IMR-90 (cell line): Measurements from ENCODE around the gene SLIT1. TPM values are rescaled to one million over a fixed set of nuclear protein-coding genes. Genes with fewer than 3 reads are reported as not detected.

Experiments
- ATAC-seq: fragments of 200-7000 bp; cut with Tn5 transposase; 2 replicates; pipeline ENCODE4 v1.9.1; 2020; ENCODE audit warnings: low read depth, mild to moderate bottlenecking, moderate library complexity
- BruUV-seq: library from RNA; stranded (reverse); fragments of 400-500 nt; replicated peaks from 2 replicates; lab custom pipeline; 2021; lab: Mats Ljungman, UMichigan
- CTCF ChIA-PET: fragments of 300-600 bp; formaldehyde crosslinking; extraction: SDS; loops from one replicate; lab custom pipeline; 2021; ENCODE audit warnings: antibody characterized with exemption; lab: Yijun Ruan, JAX
- POLR2A ChIA-PET: fragments of 300-600 bp; sonication (Branson Sonifier 250); formaldehyde crosslinking; loops from one replicate; lab custom pipeline; 2022; ENCODE audit warnings: antibody characterized with exemption; ENCODE audit not compliant: unreplicated experiment; lab: Charles Lee
- DNase-seq: peaks from one replicate; pipeline ENCODE4 v3.0.0; 2013
- H2AFZ ChIP-seq: replicated peaks from 2 replicates; pipeline ENCODE3; 2013; ENCODE audit warnings: low read length, mild to moderate bottlenecking; ENCODE audit not compliant: poor library complexity
- H2AK5ac ChIP-seq: 2 replicates; pipeline ENCODE4 v1.6.1; 2013; ENCODE audit warnings: low read depth, low read length, inconsistent platforms
- H2AK9ac ChIP-seq: replicated peaks from 2 replicates; pipeline ENCODE3; 2013; ENCODE audit warnings: mild to moderate bottlenecking, low read depth, low read length, moderate library complexity; ENCODE audit not compliant: poor library complexity
- H2BK120ac ChIP-seq: 2 replicates; pipeline ENCODE4 v1.6.1; 2013; ENCODE audit warnings: low read depth, low read length, inconsistent platforms
- H2BK15ac ChIP-seq: 3 replicates; pipeline ENCODE4 v1.6.1; 2013; ENCODE audit warnings: low read depth, low read length, inconsistent platforms
- H2BK20ac ChIP-seq: 2 replicates; pipeline ENCODE4 v1.6.1; 2013; ENCODE audit warnings: low read depth, mild to moderate bottlenecking, inconsistent platforms, low read length, moderate library complexity
- H2BK5ac ChIP-seq: 2 replicates; pipeline ENCODE4 v1.6.1; 2013; ENCODE audit warnings: mild to moderate bottlenecking, low read depth, low read length, inconsistent platforms; ENCODE audit not compliant: poor library complexity, severe bottlenecking
- H3K14ac ChIP-seq: replicated peaks from 2 replicates; pipeline ENCODE4 v1.6.1; 2013; ENCODE audit warnings: low read depth, low read length, inconsistent platforms
- H3K18ac ChIP-seq: 2 replicates; pipeline ENCODE4 v1.6.1; 2013; ENCODE audit warnings: low read depth, low read length, control low read depth
- H3K23ac ChIP-seq: 2 replicates; pipeline ENCODE4 v1.6.1; 2013; ENCODE audit warnings: low read depth, low read length, inconsistent platforms
- H3K27ac ChIP-seq: 2 replicates; pipeline ENCODE4 v1.5.1; 2013; ENCODE audit warnings: mild to moderate bottlenecking, control low read depth, low read length; ENCODE audit not compliant: insufficient read depth
- H3K27me3 ChIP-seq: 2 replicates; pipeline ENCODE4 v1.6.1; 2013; ENCODE audit warnings: low read length; ENCODE audit not compliant: control insufficient read depth, insufficient read depth
- H3K36me3 ChIP-seq: 2 replicates; pipeline ENCODE4 v1.6.1; 2013; ENCODE audit warnings: low read length, mixed read lengths; ENCODE audit not compliant: control insufficient read depth, insufficient read depth
- H3K4ac ChIP-seq: 2 replicates; pipeline ENCODE4 v1.6.1; 2013; ENCODE audit warnings: low read depth, low read length, inconsistent platforms
- H3K4me1 ChIP-seq: 2 replicates; pipeline ENCODE4 v1.6.1; 2013; ENCODE audit warnings: low read length, mixed read lengths; ENCODE audit not compliant: control insufficient read depth, insufficient read depth
- H3K4me2 ChIP-seq: 2 replicates; pipeline ENCODE4 v1.6.1; 2013; ENCODE audit warnings: low read depth, mild to moderate bottlenecking, control low read depth, low read length, moderate library complexity
- H3K4me3 ChIP-seq: 2 replicates; pipeline ENCODE4 v1.5.1; 2013; ENCODE audit warnings: low read depth, mild to moderate bottlenecking, control low read depth, low read length, moderate library complexity; ENCODE audit not compliant: insufficient read depth
- H3K56ac ChIP-seq: 2 replicates; pipeline ENCODE4 v1.6.1; 2013; ENCODE audit warnings: low read length, inconsistent platforms; ENCODE audit not compliant: insufficient read depth; ENCODE audit errors: extremely low read depth
- H3K79me1 ChIP-seq, 2 experiments: 2 replicates each; pipeline ENCODE4 v1.6.1; 2013; ENCODE audit warnings: low read length in 2 of 2, inconsistent platforms in 1 of 2, low read depth in 1 of 2
- H3K9ac ChIP-seq: 2 replicates; pipeline ENCODE4 v1.6.1; 2013; ENCODE audit warnings: low read depth, low read length, control low read depth
- H3K9me1 ChIP-seq: 2 replicates; pipeline ENCODE4 v1.6.1; 2013; ENCODE audit warnings: low read length, inconsistent platforms; ENCODE audit not compliant: insufficient read depth
- H3K9me3 ChIP-seq: 2 replicates; pipeline ENCODE4 v1.6.1; 2013; ENCODE audit warnings: low read length; ENCODE audit not compliant: control insufficient read depth, insufficient read depth
- H4K20me1 ChIP-seq: 2 replicates; pipeline ENCODE4 v1.6.1; 2013; ENCODE audit warnings: low read length, inconsistent platforms; ENCODE audit not compliant: insufficient read depth
- H4K5ac ChIP-seq: 2 replicates; pipeline ENCODE4 v1.6.1; 2013; ENCODE audit warnings: mild to moderate bottlenecking, low read depth, low read length, control low read depth
- H4K8ac ChIP-seq, 2 experiments: 2 replicates each; pipeline ENCODE4 v1.6.1; 2013; ENCODE audit warnings: low read depth in 2 of 2, low read length in 2 of 2, control low read depth in 1 of 2, inconsistent platforms in 1 of 2
- H4K91ac ChIP-seq: 2 replicates; pipeline ENCODE4 v1.6.1; 2013; ENCODE audit warnings: low read depth, low read length, inconsistent platforms; ENCODE audit not compliant: insufficient read depth
- BHLHE40 ChIP-seq: fragments of 150-350 bp; IDR thresholded peaks from 2 replicates; pipeline ENCODE4 v1.6.1; 2016; ENCODE audit warnings: mild to moderate bottlenecking, low read depth, low read length
- CEBPB ChIP-seq: IDR thresholded peaks from 2 replicates; pipeline ENCODE4 v1.6.1; 2012; ENCODE audit warnings: low read depth, low read length, improper control_type of control experiment
- CHD1 ChIP-seq: IDR thresholded peaks from 2 replicates; pipeline ENCODE4 v1.6.1; 2012; ENCODE audit warnings: low read depth, low read length, improper control_type of control experiment
- FOS ChIP-seq: fragments of 150-350 bp; IDR thresholded peaks from 2 replicates; pipeline ENCODE4 v1.6.1; 2016; ENCODE audit warnings: low read depth, low read length
- MXI1 ChIP-seq: IDR thresholded peaks from 2 replicates; pipeline ENCODE4 v1.6.1; 2012; ENCODE audit warnings: low read depth, mild to moderate bottlenecking, low read length, moderate library complexity, borderline replicate concordance
- NFE2L2 ChIP-seq: fragments of 150-350 bp; IDR thresholded peaks from 2 replicates; pipeline ENCODE4 v1.6.1; 2016; ENCODE audit warnings: low read depth, mild to moderate bottlenecking, low read length
- POLR2A ChIP-seq: IDR thresholded peaks from 2 replicates; pipeline ENCODE4 v1.6.1; 2012; ENCODE audit warnings: mild to moderate bottlenecking, low read depth, low read length
- RCOR1 ChIP-seq: IDR thresholded peaks from 2 replicates; pipeline ENCODE4 v1.6.1; 2012; ENCODE audit warnings: mild to moderate bottlenecking, low read length, improper control_type of control experiment; ENCODE audit not compliant: insufficient replicate concordance
- RFX5 ChIP-seq: IDR thresholded peaks from 2 replicates; pipeline ENCODE4 v1.8.0; 2012; ENCODE audit warnings: low read depth, mild to moderate bottlenecking, low read length, moderate library complexity
- WGBS, 2 experiments: methylation state at CpG; one replicate each; pipeline versions ENCODE4 v1.1.5 to v1.1.7; 2013; ENCODE audit warnings: missing lambda C conversion rate in 2 of 2; ENCODE audit not compliant: insufficient read length in 1 of 2; ENCODE audit errors: extremely low coverage in 2 of 2; 5-methylcytosine and 5-hydroxymethylcytosine counted together
- dilution Hi-C: fragments of 300-500 bp; cut with HindIII; formaldehyde crosslinking; loops from one replicate; pipeline ENCODE4 v1.14.3; 2018; ENCODE audit warnings: low sequenced_read_pairs; ENCODE audit not compliant: unreplicated experiment
- in situ Hi-C: fragments of 300-500 bp; cut with MboI; formaldehyde crosslinking; loops from 3 replicates; pipeline ENCODE4 v1.14.3; 2019; ENCODE audit warnings: low sequenced_read_pairs, inconsistent platforms, mixed read lengths
- intact Hi-C: fragments of 100-400 bp; cut with micrococcal nuclease; formaldehyde crosslinking; loops from 2 replicates; pipeline ENCODE4 v1.10.0; 2022
- polyA plus RNA-seq, 3 experiments: library from polyadenylated mRNA; depleted of rRNA; stranded (reverse); fragments of >200 nt; gene quantifications; 2 replicates each; pipeline ENCODE4 v1.2.3, GENCODE V29; 2012; ENCODE audit warnings: low replicate concordance in 1 of 3
- total RNA-seq: library from RNA; depleted of rRNA; stranded (reverse); fragments of >200 nt; gene quantifications from 2 replicates; pipeline ENCODE4 v1.2.3, GENCODE V29; 2012
- TF ChIP-seq, protein P1 (sequence below): conservative IDR thresholded peaks from 2 replicates; pipeline ENCODE4 v1.5.1; 2012; ENCODE audit warnings: mild to moderate bottlenecking, low read depth, low read length, improper control_type of control experiment

SLIT1 gene
- total and polyA plus RNA-seq, 2 of the 4 experiments (the other 2 are of a cell fraction): under 0.01 TPM

GRCh38 chr10:97190450-97190849 is 4.7 kb upstream of the SLIT1 start:
- TF ChIP-seq CEBPB (no peak), MXI1 (no peak), RCOR1 (no peak), FOS (no peak), CHD1 (no peak), RFX5 (no peak), POLR2A (no peak), BHLHE40 (no peak), NFE2L2 (no peak)
- TF ChIP-seq, protein P1, sequence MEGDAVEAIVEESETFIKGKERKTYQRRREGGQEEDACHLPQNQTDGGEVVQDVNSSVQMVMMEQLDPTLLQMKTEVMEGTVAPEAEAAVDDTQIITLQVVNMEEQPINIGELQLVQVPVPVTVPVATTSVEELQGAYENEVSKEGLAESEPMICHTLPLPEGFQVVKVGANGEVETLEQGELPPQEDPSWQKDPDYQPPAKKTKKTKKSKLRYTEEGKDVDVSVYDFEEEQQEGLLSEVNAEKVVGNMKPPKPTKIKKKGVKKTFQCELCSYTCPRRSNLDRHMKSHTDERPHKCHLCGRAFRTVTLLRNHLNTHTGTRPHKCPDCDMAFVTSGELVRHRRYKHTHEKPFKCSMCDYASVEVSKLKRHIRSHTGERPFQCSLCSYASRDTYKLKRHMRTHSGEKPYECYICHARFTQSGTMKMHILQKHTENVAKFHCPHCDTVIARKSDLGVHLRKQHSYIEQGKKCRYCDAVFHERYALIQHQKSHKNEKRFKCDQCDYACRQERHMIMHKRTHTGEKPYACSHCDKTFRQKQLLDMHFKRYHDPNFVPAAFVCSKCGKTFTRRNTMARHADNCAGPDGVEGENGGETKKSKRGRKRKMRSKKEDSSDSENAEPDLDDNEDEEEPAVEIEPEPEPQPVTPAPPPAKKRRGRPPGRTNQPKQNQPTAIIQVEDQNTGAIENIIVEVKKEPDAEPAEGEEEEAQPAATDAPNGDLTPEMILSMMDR: no peak
- no peak overlapping the region for H4K5ac ChIP-seq
- ChIA-PET POLR2A (no interaction called here), CTCF (interaction anchor here (2.0 kb wide), 1 partner anchor 20 kb away, joined by 5 read pairs; no protein-coding TSS in a partner anchor)
- no peak overlapping the region for H4K91ac ChIP-seq
- H4K8ac ChIP-seq: no peak overlapping the region
- no peaks in the 10 kb centered on the region for H3K4me1 ChIP-seq
- H3K27ac ChIP-seq: no peak overlapping the region
- no peak for ATAC-seq
- no peak overlapping the region for H3K4ac ChIP-seq
- no CpG with 5 or more reads among the region's 2 CpGs for WGBS, 2 experiments
- no peak overlapping the region for H3K9ac ChIP-seq
- no peak overlapping the region for H3K4me3 ChIP-seq
- H3K79me1 ChIP-seq: no peaks in the 10 kb centered on the region
- intact Hi-C loops: no loop called here
- no peak overlapping the region for H2AK5ac ChIP-seq
- no peak overlapping the region for H2BK20ac ChIP-seq
- no TSS peak for BruUV-seq
- H3K14ac ChIP-seq: no peak overlapping the region
- dilution Hi-C loops: no loop called here
- H3K18ac ChIP-seq: no peak overlapping the region
- H3K4me2 ChIP-seq: no peak overlapping the region
- no peak overlapping the region for H2BK5ac ChIP-seq
- no peak overlapping the region for H2BK120ac ChIP-seq
- DNase-seq: no peak
- H2AFZ ChIP-seq: no peak overlapping the region
- no peaks in the 10 kb centered on the region for H4K20me1 ChIP-seq
- H3K56ac ChIP-seq: no peak overlapping the region
- in situ Hi-C loops: no loop called here
- no peak overlapping the region for H2AK9ac ChIP-seq
- peaks cover 64% of the 10 kb centered on the region for H3K27me3 ChIP-seq
- no peak overlapping the region for H3K23ac ChIP-seq
- H2BK15ac ChIP-seq: no peak overlapping the region
- no peaks in the 10 kb centered on the region for H3K36me3 ChIP-seq
- H3K9me1 ChIP-seq: no peaks in the 10 kb centered on the region
- H3K9me3 ChIP-seq: no peaks in the 10 kb centered on the region
